Activated CD8-positive, alpha-beta T cell treated with anti-CD3 and anti-CD28 coated beads, Interleukin-2, amount 10 ng/mL, durations not matched to agents 7 days and 5 days (primary cell): ENCODE results near the gene ADD2. TPM values are rescaled to one million over a fixed set of nuclear protein-coding genes. Genes with fewer than 3 reads are reported as not detected.

Source experiments
- ATAC-seq: fragments of 150-1000 bp; cut with Tn5 transposase; one replicate; pipeline ENCODE4 v1.10.0; 2021; ENCODE audit warnings: moderate library complexity
- CTCF ChIA-PET: fragments of 350-600 bp; sonication (Branson Sonifier 250); formaldehyde crosslinking; loops from one replicate; lab custom pipeline; 2021; ENCODE audit warnings: antibody characterized with exemption; lab: Charles Lee
- POLR2A ChIA-PET: fragments of 350-600 bp; sonication (Branson Sonifier 250); formaldehyde crosslinking; loops from one replicate; lab custom pipeline; 2021; ENCODE audit warnings: antibody characterized with exemption; lab: Charles Lee
- DNase-seq: peaks from one replicate; pipeline ENCODE4 v3.0.0-alpha.2; 2020
- H3K27ac Mint-ChIP-seq: one replicate; pipeline ENCODE4 v1.8.0; 2021; ENCODE audit warnings: mild to moderate bottlenecking, mixed read lengths
- H3K27me3 Mint-ChIP-seq: one replicate; pipeline ENCODE4 v1.8.0; 2021; ENCODE audit warnings: low read depth, mixed read lengths
- H3K36me3 Mint-ChIP-seq: one replicate; pipeline ENCODE4 v1.8.0; 2021; ENCODE audit warnings: low read depth, mixed read lengths
- H3K4me1 Mint-ChIP-seq: one replicate; pipeline ENCODE4 v1.8.0; 2021; ENCODE audit warnings: low read depth, mixed read lengths
- H3K4me3 Mint-ChIP-seq: one replicate; pipeline ENCODE4 v1.8.0; 2021; ENCODE audit warnings: mild to moderate bottlenecking, mixed read lengths
- H3K9me3 Mint-ChIP-seq: one replicate; pipeline ENCODE4 v1.8.0; 2022; ENCODE audit warnings: mixed read lengths; ENCODE audit not compliant: insufficient read depth
- total RNA-seq, 2 experiments: library from RNA; stranded (reverse); gene quantifications; one replicate each; pipeline ENCODE4 v1.2.3, GENCODE V29; 2021

Gene ADD2
- total RNA-seq, 2 experiments from 2014 or later, result 12.8 to 14.2 TPM

DNA sequence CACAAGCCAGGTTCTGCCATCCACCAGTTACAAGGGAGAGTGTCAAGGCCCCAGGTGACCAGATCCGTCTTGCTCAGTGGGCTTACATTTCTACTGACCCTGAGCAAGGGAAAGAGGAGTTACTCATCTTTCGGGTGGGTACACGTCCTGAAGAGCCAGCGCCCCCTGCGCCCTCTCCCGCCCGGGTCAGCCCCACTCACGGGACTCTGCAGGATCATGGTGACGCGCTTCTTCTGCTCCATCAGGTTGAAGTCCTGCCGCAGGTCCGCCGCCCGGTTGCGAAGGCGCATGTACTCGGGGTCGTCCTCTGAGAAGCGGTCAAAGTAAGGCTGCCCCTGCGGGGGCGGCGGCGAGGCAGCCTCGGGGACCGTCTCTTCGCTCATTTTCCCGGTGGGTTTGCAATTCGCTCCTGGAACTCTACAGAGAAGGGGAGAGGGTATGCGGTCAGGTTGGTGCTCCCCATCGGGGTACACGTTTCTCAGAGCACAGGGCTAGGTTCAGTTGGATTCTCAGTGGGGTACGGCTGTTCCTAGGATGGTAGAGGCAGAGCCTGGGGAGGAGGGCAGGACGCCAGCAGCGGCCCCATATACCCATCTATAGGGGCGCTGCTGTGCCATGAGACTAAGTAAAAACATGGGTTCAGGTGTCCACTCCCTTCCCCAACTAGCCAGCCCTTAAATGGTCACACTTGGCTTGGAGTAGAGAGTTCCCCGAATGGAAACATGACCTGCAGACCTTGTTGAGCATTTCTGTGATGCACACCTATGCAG is 61.8 kb downstream of the ADD2 start:
- DNase-seq, result no peak
- Mint-ChIP-seq H3K36me3 (no peaks in the 10 kb centered on the region), H3K4me3 (no peak overlapping the region), H3K27ac (no peak overlapping the region), H3K9me3 (no peaks in the 10 kb centered on the region), H3K27me3 (no peaks in the 10 kb centered on the region), H3K4me1 (no peaks in the 10 kb centered on the region)
- ATAC-seq, result no peak
- CTCF ChIA-PET, result no interaction called here
- POLR2A ChIA-PET, result no interaction called here

DNA sequence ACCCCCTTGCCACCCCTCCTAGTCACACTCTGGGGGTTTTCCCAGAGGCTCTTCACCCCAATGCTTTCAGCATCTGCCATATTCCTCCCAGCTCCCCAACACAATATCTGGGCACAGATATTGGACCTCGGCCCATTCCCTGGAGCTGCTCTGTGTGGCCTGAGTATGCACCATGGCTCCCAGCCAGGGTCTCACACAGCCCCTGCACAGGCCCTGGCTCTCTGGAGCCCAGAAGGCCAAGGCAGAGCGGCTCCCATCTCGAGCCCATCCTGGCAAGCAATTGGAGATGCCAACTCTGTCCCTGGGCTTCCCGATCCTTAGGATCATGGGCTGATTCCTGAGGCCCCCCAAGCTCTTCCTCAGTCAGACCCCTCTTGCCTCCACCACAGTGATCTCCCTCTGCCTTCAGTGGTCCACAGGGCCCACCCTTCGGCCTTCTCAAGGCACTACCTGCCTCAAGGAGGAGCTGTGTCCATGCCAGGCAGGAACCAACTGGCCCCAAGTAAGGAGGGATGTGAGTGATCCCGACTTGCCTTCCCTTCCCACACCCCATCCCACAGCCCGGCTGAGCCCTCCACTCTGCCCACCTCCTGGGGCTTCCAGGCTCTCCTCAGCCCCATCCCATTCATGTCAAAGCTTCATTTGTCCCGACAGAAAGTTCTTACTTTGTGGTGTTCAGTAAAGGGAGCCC is 62.7 kb downstream of the ADD2 start:
- Mint-ChIP-seq H3K4me3 (no peak overlapping the region), H3K4me1 (no peaks in the 10 kb centered on the region), H3K27me3 (no peaks in the 10 kb centered on the region), H3K9me3 (no peaks in the 10 kb centered on the region), H3K27ac (no peak overlapping the region), H3K36me3 (no peaks in the 10 kb centered on the region)
- ChIA-PET CTCF (no interaction called here), POLR2A (no interaction called here)
- no peak for DNase-seq
- no peak for ATAC-seq

DNA sequence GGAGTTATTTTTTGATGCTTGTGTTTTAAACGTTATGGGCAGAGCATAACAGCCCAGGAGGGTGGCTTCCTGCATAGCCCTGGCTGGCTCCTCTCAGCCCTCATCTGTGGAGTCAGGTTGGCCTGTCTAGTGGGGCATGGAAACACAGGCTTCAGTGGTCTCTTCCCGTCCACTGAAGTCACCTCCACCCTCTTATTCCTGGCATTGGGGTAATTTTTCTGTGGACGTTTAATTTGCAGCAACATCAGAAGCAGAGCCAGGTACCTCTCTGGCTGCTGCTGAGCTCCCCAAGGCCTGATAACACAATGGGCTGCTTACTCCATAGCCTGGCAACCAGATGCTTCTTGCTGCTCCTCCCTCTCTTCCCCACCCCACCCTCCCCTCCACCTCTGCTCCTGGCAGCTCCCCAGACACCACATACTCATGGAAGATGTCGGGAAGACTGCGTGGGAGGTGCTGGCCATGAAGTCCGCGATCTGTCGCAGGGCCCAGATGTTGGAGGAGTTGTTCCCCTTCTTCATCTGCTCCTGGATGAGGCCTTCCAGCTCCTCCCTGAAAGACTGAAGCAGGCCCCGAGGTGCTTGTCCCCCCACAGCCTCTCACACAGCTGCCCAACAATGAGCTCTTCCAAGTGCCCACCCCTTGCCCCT is 64.0 kb downstream of the ADD2 start:
- H3K9me3 Mint-ChIP-seq, result no peaks in the 10 kb centered on the region
- no peak overlapping the region for H3K27ac Mint-ChIP-seq
- ChIA-PET CTCF (no interaction called here), POLR2A (no interaction called here)
- H3K4me1 Mint-ChIP-seq, result no peaks in the 10 kb centered on the region
- no peak for ATAC-seq
- no peak for DNase-seq
- no peak overlapping the region for H3K4me3 Mint-ChIP-seq
- H3K36me3 Mint-ChIP-seq, result no peaks in the 10 kb centered on the region
- H3K27me3 Mint-ChIP-seq, result no peaks in the 10 kb centered on the region

DNA sequence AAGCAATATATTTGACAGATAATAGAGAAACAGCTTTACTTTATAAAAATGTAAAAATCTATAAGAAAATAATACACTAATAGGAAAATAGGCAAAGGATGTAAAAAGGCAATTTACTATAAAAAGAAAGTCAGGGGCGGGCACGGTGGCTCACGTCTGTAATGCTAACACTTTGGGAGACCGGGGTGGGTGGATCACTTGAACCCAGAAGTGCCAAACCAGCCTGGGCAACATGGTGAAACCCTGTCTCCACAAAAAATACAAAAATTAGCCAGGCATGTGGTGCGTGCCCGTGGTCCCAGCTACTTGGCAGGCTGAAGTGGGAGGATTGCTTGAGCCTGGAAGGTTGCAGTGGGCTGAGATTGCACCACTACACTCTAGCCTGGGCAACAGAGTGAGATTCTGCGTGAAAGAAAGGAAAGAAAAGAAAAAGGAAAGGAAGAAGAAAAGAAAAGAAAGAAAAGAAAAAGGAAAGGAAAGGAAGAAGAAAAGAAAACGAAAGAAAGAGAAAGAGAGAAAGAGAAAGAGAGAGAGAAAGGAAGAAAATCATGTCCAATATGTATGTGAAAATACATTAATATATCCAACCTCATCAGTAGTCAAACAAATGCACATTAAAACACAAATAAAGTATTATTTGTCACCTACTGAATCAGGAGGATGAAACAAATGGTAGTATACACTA is 65.1 kb downstream of the ADD2 start:
- Mint-ChIP-seq H3K27me3 (no peaks in the 10 kb centered on the region), H3K4me1 (no peaks in the 10 kb centered on the region), H3K4me3 (no peak overlapping the region), H3K9me3 (no peaks in the 10 kb centered on the region), H3K36me3 (no peaks in the 10 kb centered on the region), H3K27ac (no peak overlapping the region)
- ATAC-seq (no peak), DNase-seq (no peak)
- ChIA-PET CTCF (no interaction called here), POLR2A (no interaction called here)

DNA sequence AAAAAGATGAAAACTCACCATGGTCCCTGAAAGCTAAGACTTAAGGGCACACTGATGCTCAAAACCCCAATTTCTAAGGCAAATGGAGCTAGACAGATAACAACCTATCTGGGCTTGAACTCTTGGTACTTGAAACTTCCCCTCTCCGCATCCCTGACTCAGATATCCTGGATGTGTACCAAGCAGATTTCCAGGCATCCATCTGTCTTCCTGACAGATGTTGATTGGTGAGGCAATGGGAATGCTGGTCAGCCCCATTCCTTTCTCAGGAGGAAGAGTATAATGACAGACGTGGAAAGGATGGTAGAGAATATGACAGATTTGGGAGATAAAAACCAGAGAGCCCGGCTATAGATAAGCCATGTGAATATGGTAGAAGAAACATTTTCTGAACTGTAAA is 69.2 kb downstream of the ADD2 start:
- H3K36me3 Mint-ChIP-seq, result no peaks in the 10 kb centered on the region
- DNase-seq (no peak), ATAC-seq (no peak)
- no peak overlapping the region for H3K4me3 Mint-ChIP-seq
- ChIA-PET POLR2A (no interaction called here), CTCF (interaction anchor here (0.9 kb wide), 1 partner anchor 12 kb away, joined by 3 read pairs; no protein-coding TSS in a partner anchor)
- no peaks in the 10 kb centered on the region for H3K27me3 Mint-ChIP-seq
- H3K27ac Mint-ChIP-seq, result no peak overlapping the region
- H3K4me1 Mint-ChIP-seq, result no peaks in the 10 kb centered on the region
- no peaks in the 10 kb centered on the region for H3K9me3 Mint-ChIP-seq

DNA sequence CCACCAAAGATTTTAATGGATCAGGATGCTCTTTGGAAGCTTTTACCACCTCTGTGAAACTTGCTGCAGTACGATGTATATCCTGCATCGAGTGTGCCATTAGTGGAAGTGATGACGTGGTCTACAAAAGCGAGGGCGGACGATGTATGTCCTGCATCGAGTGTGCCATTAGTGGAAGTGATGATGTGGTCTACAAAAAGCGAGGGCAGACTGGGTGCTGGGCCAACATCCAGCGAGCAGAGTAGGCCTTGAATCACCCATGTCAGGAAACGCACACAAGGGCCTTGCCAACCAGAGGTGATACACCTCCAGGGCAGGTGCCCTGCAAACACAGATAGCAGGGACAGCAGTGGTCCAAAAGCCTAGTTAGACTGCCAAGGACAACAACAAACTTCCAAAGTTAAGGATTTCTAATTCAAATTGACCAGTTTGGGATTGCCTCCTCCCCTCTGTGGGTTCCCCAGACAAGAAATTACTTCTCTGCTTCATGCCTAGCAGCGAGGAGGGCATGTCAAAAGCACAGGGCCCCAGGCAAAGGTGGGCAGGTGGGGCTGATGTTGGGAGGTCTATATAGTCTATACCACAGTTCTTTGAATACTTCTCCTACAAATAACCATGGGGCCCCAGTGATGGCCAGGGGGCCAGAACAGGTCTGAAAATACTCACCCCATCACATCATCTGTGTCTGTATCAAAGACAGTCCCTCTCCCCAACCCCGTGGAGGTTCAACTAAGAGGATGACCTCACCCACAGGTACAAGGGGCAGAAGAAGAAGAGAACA is 70.2 kb downstream of the ADD2 start:
- ChIA-PET POLR2A (no interaction called here), CTCF (interaction anchor here (0.9 kb wide), 1 partner anchor 11 kb away, joined by 3 read pairs; no protein-coding TSS in a partner anchor)
- H3K27me3 Mint-ChIP-seq, result no peaks in the 10 kb centered on the region
- H3K27ac Mint-ChIP-seq, result no peak overlapping the region
- H3K9me3 Mint-ChIP-seq, result no peaks in the 10 kb centered on the region
- ATAC-seq (no peak), DNase-seq (no peak)
- no peaks in the 10 kb centered on the region for H3K4me1 Mint-ChIP-seq
- H3K4me3 Mint-ChIP-seq, result no peak overlapping the region
- no peaks in the 10 kb centered on the region for H3K36me3 Mint-ChIP-seq

DNA sequence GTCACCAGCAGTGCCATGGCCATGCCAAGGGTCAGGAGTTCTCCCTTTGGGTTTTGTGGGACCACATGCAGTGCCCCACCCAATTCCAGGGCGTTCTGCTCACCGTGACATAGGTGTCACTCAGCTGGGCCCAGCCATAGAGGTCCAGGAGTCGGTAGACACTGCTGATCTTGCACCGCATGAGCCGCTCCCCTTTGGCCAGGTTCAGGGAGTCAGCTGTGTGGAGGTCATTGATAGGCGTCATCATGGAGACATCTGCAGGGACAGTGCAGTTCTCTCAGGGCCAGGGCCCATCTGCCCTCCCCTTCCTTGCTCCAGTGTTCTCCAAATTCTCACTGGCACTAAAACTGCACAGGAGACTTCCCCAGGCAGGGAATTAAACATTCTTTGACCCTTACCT is 71.9 kb downstream of the ADD2 start:
- POLR2A ChIA-PET, result no interaction called here
- H3K9me3 Mint-ChIP-seq, result no peaks in the 10 kb centered on the region
- no peaks in the 10 kb centered on the region for H3K4me1 Mint-ChIP-seq
- H3K4me3 Mint-ChIP-seq, result no peak overlapping the region
- no peaks in the 10 kb centered on the region for H3K27me3 Mint-ChIP-seq
- H3K27ac Mint-ChIP-seq, result no peak overlapping the region
- no peak for DNase-seq
- H3K36me3 Mint-ChIP-seq, result no peaks in the 10 kb centered on the region
- CTCF ChIA-PET, result no interaction called here
- no peak for ATAC-seq

DNA sequence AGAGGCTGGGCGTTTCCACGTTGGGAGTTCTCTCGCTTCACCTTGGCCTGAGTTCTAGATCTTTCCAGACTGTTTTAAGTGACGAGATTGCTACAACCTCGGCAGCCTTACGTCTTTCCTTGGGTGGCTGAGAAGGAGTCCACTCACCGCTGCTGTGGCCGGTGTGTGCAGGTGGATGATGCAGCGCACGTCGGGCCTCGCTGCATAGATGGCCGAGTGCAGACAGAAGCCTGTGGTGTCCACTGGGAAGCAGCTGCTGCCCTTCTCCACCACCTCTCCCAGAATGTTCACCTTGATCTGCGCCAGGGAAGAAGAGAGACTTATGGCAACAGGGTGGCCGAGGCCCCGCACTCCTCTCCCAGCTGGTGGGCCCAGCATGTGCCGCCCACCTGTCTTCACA is 75.7 kb downstream of the ADD2 start:
- H3K27me3 Mint-ChIP-seq, result no peaks in the 10 kb centered on the region
- H3K4me3 Mint-ChIP-seq, result no peak overlapping the region
- H3K9me3 Mint-ChIP-seq, result no peaks in the 10 kb centered on the region
- ChIA-PET CTCF (no interaction called here), POLR2A (no interaction called here)
- no peaks in the 10 kb centered on the region for H3K4me1 Mint-ChIP-seq
- no peaks in the 10 kb centered on the region for H3K36me3 Mint-ChIP-seq
- DNase-seq (no peak), ATAC-seq (no peak)
- H3K27ac Mint-ChIP-seq, result no peak overlapping the region

DNA sequence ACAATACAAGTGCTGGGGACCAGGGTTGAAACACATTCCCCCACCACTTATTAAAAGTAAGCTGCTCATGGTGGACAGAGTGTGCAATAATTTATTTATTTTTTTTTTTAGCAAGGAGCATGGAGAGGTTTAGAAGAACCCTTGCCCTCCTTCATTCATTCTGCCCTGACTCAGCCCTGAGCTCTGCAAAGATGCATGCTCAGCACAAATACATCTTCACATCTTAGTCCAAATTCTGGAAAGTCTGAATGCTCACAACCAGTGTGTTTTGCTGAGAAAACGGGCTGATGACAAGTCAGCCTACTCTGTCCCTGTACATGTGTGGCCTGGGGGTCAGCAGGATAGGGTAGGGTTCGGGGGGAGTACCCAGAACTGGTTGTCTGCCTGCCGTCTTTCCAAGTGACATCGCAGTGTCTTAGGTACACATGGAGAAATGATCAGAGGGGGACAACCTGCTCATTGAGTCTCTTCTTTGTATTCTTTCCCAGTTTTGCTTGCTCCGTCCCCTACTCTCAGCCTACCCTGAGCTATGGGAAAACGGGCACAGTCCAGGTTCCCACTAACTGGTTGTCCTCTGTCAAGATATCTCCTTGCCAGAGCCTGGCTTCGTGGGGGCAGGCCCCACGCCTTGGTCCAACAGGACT is 76.4 kb downstream of the ADD2 start:
- ChIA-PET CTCF (no interaction called here), POLR2A (no interaction called here)
- no peaks in the 10 kb centered on the region for H3K36me3 Mint-ChIP-seq
- H3K27ac Mint-ChIP-seq, result no peak overlapping the region
- H3K4me3 Mint-ChIP-seq, result no peak overlapping the region
- H3K9me3 Mint-ChIP-seq, result no peaks in the 10 kb centered on the region
- no peaks in the 10 kb centered on the region for H3K27me3 Mint-ChIP-seq
- DNase-seq (no peak), ATAC-seq (no peak)
- peaks cover 3% of the 10 kb centered on the region for H3K4me1 Mint-ChIP-seq

DNA sequence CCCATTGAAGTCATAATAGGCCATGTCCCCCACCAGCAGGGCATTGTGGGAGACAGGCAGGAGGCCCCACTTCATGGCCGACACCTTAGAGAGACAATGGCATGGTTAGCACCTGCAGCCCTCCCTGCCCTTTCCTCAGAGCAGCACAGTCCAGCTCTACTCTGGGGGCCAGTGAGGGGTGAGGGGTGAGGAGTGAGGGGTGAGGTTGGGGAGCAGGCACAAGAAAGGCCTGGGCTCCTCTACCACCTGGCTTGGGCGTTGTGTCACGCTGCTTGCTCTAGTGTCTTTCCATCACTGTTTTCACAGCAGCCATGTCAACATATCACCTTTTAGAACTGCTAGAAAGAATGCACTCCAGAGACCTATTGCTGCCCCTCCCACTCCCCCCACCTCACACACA is 77.2 kb downstream of the ADD2 start:
- no peak for ATAC-seq
- Mint-ChIP-seq H3K27ac (no peak overlapping the region), H3K9me3 (no peaks in the 10 kb centered on the region), H3K36me3 (no peaks in the 10 kb centered on the region), H3K4me3 (no peak overlapping the region), H3K4me1 (peaks cover 3% of the 10 kb centered on the region), H3K27me3 (no peaks in the 10 kb centered on the region)
- no peak for DNase-seq
- POLR2A ChIA-PET, result no interaction called here
- CTCF ChIA-PET, result no interaction called here

DNA sequence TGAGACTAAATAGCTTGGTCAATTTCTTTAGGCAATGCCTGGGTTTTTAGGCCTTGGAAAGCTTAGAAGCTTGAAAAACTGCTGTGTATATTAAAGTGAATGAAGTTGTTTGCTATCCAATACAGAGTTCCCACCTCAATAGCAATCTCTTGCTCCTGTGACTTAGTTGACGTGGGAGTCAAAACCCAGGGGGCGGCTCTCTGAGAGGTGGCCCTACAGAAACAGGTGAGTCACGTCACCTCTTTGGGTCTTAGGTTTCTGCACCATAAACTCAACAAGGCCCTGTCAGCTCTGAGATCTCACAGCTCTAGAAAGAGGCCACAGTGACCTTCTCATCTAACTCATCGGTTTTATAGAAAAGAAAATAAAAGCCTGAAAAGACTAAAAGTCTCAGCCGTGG is 79.6 kb downstream of the ADD2 start:
- H3K4me1 Mint-ChIP-seq, result peaks cover 3% of the 10 kb centered on the region
- H3K36me3 Mint-ChIP-seq, result no peaks in the 10 kb centered on the region
- ATAC-seq (no peak), DNase-seq (no peak)
- no peak overlapping the region for H3K4me3 Mint-ChIP-seq
- H3K27me3 Mint-ChIP-seq, result no peaks in the 10 kb centered on the region
- no peak overlapping the region for H3K27ac Mint-ChIP-seq
- POLR2A ChIA-PET, result no interaction called here
- H3K9me3 Mint-ChIP-seq, result no peaks in the 10 kb centered on the region
- CTCF ChIA-PET, result interaction anchor here (1.2 kb wide), 1 partner anchor 99 kb away, joined by 3 read pairs; no protein-coding TSS in a partner anchor
